Measurements from ENCODE around the gene DOCK8.
"Not testable (repeated sequence)": the region's sequence is repeated elsewhere in the genome, so short reads cannot be mapped to it uniquely, and the experiment has no call there.

Gene DOCK8

GRCh38 chr9:227860-228259, 13.2 kb downstream of the DOCK8 start:
- DNase-seq: no peak

DNA sequence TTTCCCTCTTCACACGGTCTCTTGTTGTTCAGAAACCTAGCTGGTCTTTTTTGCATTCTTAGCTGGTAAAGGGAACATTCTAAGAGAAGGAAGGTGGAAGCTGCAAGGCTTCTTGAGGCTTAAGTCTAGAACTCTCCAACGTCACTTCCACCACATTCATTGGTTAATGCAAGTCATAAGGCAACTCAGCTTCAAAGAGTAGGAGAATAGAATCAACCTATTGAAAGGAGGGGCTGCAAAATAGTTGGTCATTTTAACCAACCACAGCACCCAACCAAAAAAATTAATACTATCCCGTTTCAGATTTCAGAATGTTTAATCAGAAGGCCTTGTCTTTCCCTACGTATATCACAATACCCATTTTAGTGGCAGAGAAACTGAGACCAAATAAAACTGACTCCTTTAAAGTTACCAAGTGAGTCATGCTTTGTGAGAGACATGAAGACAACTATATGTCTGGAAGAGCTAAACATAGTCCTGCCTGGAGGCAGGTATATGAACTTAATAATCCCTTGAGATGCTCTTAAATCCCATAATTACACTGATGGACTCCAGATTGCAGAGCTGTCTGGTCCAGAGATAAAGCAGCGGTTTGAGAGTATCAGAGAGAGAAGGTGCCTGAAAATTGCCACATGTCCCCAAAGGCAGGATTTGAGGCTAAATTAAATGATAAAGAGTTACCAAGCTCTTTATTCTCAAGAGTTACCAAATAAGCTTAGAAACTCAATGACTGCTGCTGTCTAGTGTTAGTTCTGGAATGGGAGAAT, 14.4 kb downstream of the DOCK8 start:
- no peak for DNase-seq

GRCh38 chr9:231625-232024, 17.0 kb downstream of the DOCK8 start:
- not testable (repeated sequence) for DNase-seq

GRCh38 chr9:233708-234107, 19.0 kb downstream of the DOCK8 start:
- not testable (repeated sequence) for DNase-seq

- DNase-seq: no peak
These were observed 22.6 kb downstream of the DOCK8 start for GRCh38 chr9:237141-237857.

- no peak for DNase-seq
These were observed 23.2 kb downstream of the DOCK8 start for GRCh38 chr9:237858-238345.

DNA sequence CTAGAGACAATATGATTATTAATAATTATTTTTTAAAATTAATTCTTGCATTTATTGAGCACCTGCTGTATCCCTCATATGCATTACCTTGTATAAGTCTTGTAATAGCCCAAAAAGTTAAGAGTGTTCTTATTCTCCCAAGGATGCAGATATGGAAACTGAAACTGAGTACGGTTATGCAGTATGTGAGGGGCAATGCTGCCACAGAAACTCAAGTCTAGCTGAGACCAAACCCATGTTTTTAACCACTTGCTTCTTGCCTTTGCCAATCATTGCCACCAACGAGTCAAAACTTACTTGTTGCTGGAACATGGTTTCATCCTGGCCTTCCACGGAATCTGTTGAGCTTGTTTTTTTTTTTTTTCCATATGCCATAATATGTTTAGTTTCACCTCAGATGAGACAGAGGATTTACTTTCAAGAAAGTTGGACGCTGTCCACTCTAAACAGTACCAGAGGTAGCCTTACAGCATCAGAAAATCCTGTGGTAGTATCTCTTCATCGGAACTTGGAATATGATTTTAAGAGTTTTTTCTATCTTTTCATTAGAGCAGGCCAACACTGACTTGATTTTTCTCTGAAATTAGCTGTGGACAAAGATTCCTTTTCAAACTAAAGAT, 27.9 kb downstream of the DOCK8 start:
- DNase-seq: no peak

DNA sequence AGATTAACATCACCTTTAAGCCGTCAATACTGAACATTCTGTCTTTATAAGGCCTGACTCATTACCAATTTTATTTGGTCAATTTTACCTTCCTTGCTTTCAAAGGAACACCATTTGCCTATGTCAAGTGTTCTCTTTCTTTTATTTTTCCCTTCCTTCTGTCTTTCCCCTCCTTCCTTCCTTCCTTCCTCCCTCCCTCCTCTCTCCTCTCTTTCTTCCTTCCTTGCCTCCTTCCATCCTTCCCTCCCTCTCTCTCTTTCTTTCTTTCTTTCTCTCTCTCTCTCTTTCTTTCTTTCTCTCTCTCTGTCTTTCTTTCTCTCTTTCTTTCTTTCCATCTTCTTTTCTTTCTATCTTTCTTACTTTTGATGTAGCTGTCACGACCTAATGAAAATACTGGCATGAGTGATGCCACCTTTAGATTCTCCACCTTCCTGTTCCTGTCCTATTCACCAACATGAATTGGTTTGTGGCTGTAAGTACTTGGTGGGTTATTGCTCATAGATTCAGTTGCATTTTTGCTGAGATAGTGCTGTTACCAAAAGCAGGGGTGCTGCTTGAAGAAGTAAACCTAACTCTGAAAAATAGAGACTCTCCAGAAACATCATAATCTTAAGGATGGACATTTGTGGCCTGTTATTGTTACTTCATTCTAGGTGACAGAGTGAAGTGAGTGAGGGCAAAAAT, 33.8 kb downstream of the DOCK8 start:
- DNase-seq: no peak

- DNase-seq: no peak
These were observed 34.4 kb downstream of the DOCK8 start for GRCh38 chr9:249025-249424.

DNA sequence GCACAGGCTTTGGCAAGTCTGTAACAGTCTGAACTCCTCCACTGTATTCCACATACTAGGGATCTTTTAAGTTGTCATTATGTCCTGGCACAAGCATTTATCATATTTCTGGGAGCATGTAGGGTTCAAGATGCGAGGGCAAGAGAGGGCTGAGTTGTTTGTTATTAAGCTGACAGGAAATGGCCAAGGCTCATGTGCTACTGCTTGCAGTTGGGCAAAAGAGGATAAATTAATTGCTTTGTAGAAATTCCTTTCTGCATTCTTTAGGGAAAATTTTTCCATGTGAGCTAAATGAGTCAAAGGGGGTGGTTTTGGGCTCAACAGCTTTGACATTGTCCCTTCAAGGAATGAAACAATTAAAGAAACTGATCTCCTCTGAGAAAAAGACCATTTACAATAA, 35.4 kb downstream of the DOCK8 start:
- no peak for DNase-seq

GRCh38 chr9:250625-251024, 36.0 kb downstream of the DOCK8 start:
- DNase-seq: no peak

DNA sequence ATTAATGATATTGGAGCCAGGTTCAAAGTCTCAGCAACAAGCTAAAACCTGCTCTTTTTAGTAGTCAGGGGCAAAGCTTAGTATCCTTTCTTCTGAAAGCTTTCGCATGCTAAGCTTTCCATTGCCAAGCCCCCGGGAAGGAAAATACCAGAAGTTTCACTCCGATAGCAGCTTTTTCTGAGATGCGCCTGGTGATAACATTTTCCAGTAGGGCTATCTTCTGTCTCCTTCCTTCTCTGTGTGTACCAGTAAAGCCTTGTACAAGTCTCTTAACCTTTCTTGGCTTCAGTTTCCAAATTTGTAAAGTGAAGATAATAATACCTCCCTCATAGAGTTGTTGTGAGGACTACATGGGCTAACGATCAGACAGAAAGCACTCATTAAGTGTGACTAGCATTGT, 36.7 kb downstream of the DOCK8 start:
- DNase-seq: no peak

GRCh38 chr9:253539-253938, 38.9 kb downstream of the DOCK8 start:
- DNase-seq: no peak

DNA sequence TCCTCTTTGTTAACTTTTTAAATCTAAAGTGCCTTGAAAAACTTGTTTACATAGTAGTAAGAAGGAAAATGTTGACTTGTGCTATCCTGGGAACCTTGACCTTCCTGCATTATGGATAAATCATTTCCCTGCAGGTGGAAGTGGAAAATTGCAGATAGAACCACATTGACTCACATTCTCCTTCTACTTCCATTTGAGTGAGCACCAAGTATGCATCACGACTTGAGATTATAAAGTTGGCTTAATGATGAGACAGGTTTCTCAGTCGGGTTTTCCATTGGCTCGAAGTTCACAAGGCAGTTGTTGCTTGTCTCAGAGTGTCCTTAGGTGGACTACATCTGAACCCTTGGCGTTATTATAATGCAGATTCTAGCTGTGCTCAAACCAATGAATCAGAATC, 39.9 kb downstream of the DOCK8 start:
- no peak for DNase-seq

DNA sequence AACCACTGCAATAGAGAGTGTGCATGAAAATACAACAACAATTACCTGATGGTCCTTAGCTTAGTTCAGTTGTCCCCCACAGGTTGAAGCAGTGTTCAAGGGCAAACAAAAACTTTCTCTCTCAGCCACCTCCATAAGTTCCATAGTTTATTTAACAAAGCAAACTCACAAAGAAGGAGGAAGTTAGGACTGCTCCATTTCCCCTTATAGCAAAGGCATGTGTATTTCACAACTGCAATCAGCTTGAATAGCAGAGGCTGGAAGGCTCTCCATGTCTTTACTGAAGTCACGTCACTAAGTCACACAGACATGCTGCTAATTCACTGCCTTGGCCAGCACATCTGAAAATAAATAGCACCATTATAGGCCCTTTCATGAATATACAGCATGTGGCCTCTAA, 43.3 kb downstream of the DOCK8 start:
- DNase-seq: no peak

DNA sequence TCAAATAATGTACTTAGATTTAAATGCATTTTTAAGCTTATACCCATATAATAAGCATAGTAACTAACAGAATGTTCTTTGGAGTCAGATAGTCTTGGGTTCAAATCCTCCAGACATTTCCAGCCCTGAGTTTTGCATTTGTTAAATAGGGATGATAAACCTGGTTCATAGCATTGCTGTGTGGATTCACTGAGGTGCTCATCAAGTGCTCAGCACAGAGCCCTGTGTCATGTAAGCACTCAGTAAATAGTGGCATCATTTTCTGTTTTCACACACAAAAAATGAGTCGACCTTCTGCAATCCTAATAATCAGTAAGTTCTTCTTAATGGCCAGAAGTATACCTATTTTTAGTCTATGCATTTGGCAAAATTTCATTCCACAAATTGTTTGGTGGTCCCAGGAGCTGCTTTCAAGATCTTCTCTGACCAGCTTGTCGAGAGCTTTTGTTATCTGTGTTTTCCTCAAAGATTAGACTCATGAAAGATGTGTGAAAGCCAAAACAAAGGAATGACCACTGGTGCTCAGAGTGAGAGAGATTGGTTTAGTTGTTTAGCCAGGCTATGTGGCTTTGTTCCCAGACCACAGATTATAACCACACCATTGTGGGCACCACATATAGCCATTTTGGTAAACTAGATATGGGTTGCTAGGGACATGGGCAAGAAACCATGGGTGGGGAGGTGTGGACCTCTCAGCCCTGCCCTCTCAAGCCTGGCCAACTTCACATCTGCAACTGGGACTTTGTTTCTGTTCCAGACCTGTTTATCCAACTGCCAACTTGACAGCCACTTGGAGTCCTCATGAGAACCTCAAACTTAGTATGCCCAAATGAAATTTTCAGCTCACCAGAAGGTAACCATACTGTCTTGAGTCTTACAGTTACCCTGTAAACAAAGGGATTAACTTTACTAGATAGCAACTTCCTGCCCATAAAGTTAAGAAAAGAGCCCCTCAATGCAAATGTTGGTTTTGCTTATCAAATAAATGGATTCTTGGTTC, 45.0 kb downstream of the DOCK8 start:
- DNase-seq: no peak

- DNase-seq: no peak
These were observed 49.6 kb downstream of the DOCK8 start for GRCh38 chr9:264231-264630.

DNA sequence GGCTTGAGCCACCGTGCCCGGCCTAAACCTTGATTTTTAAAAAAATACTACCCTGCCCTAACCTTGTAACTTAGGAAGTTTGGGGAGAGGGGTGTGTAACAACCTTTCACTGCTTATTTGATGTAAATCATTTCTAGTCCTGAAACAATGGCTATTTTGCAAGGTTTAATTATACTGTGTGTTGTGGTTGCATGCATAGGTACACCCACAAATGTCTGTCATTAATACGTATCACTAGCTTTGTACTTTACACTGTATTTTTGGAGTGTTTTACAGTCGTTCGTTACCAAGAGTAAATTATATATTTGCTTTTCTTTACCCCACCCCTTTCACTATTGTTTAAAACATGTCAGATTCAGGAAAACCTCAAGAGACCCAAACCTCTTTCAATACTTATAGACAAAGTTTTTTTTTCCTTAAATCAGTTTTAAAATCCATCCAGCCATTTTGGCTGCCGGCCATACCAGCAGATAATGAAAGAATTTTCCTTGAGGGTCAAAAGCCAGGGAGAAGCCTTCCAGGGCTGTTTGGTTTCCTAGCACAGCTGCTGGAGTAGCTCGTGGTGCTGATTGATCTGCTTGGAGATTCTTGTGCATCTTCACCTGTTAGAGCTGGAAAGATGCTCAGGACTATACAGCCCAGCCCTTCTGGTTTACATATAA, 50.7 kb downstream of the DOCK8 start:
- no peak for DNase-seq

DNA sequence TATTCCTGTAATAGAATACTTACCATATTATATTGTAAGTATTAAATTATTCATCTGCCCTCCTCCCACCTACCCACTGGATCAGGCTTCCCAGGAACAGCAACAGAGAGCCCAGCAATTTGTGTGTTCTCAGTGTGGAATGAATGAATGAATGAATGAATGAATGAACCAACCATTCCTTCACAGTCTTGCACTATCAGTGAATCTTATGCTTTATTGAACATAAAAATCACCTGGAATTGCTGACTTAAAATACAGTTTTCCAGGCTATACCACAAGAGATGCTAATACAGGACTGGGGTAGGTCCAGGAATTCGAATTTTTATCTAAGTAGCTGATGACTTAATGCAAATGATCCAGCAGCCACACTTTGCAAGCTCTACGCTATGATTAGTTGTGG, 51.6 kb downstream of the DOCK8 start:
- no peak for DNase-seq

- DNase-seq: no peak
These were observed 54.0 kb downstream of the DOCK8 start for GRCh38 chr9:268616-269015.

GRCh38 chr9:269081-269711, 54.5 kb downstream of the DOCK8 start:
- DNase-seq: no peak
